HUES6 (cell line): Measurements from ENCODE around the gene MBD2.

Experiments used
- H3K27ac ChIP-seq: 2 replicates; pipeline ENCODE4 v1.7.0; 2013; ENCODE audit warnings: low read depth, mild to moderate bottlenecking, low read length, inconsistent platforms
- H3K27me3 ChIP-seq: 2 replicates; pipeline ENCODE4 v1.6.1; 2013; ENCODE audit warnings: low read length; ENCODE audit not compliant: control insufficient read depth, insufficient read depth
- H3K36me3 ChIP-seq: 2 replicates; pipeline ENCODE4 v1.6.1; 2013; ENCODE audit warnings: low read length; ENCODE audit not compliant: control insufficient read depth, insufficient read depth
- H3K4me1 ChIP-seq: 2 replicates; pipeline ENCODE4 v1.6.1; 2013; ENCODE audit warnings: low read length; ENCODE audit not compliant: control insufficient read depth, insufficient read depth
- H3K4me3 ChIP-seq: 2 replicates; pipeline ENCODE4 v1.5.1; 2013; ENCODE audit warnings: low read depth, low read length
- H3K9ac ChIP-seq: one replicate; pipeline ENCODE4 v1.6.1; 2013; ENCODE audit warnings: mild to moderate bottlenecking, low read length
- H3K9me3 ChIP-seq: 2 replicates; pipeline ENCODE4 v1.6.1; 2013; ENCODE audit warnings: low read depth, low read length; ENCODE audit not compliant: control insufficient read depth, insufficient read depth

The MBD2 gene

GRCh38 chr18:54254265-54254758, 29.8 kb upstream of the MBD2 start:
- no peak overlapping the region; the same call in 1 of the 2 replicates for H3K27ac ChIP-seq
- peaks cover 7% of the 10 kb centered on the region; the same call in 1 of the 2 replicates for H3K9me3 ChIP-seq
- no peaks in the 10 kb centered on the region for H3K36me3 ChIP-seq
- H3K4me3 ChIP-seq: no peak overlapping the region
- no peak overlapping the region for H3K9ac ChIP-seq
- no peaks in the 10 kb centered on the region for H3K27me3 ChIP-seq
- peaks cover 40% of the 10 kb centered on the region for H3K4me1 ChIP-seq

GRCh38 chr18:54251606-54252390, 27.3 kb upstream of the MBD2 start:
- Histone ChIP-seq H3K9me3 (peaks cover 7% of the 10 kb centered on the region; the same call in 1 of the 2 replicates), H3K4me3 (no peak overlapping the region), H3K4me1 (peaks cover 31% of the 10 kb centered on the region), H3K27ac (no peak overlapping the region), H3K36me3 (no peaks in the 10 kb centered on the region), H3K9ac (no peak overlapping the region), H3K27me3 (no peaks in the 10 kb centered on the region)

GRCh38 chr18:54250846-54251261, 26.4 kb upstream of the MBD2 start:
- Histone ChIP-seq H3K27me3 (no peaks in the 10 kb centered on the region), H3K4me3 (no peak overlapping the region), H3K27ac (no peak overlapping the region), H3K9me3 (peaks cover 7% of the 10 kb centered on the region; the same call in 1 of the 2 replicates), H3K9ac (no peak overlapping the region), H3K4me1 (peaks cover 34% of the 10 kb centered on the region), H3K36me3 (no peaks in the 10 kb centered on the region)

- Histone ChIP-seq H3K9me3 (peaks cover 7% of the 10 kb centered on the region; the same call in 1 of the 2 replicates), H3K27me3 (no peaks in the 10 kb centered on the region), H3K4me3 (peak overlapping the region; percentile 9; the same call in 1 of the 2 replicates), H3K27ac (peak overlapping the region; percentile 93), H3K9ac (peak overlapping the region; percentile 72), H3K4me1 (peaks cover 25% of the 10 kb centered on the region), H3K36me3 (no peaks in the 10 kb centered on the region)
These were observed 23.2 kb upstream of the MBD2 start for GRCh38 chr18:54247511-54248175.

- Histone ChIP-seq H3K36me3 (no peaks in the 10 kb centered on the region), H3K27me3 (no peaks in the 10 kb centered on the region)
These were observed 17.9 kb upstream of the MBD2 start for GRCh38 chr18:54242327-54242726.

GRCh38 chr18:54241483-54241882, 17.0 kb upstream of the MBD2 start:
- no peaks in the 10 kb centered on the region for H3K36me3 ChIP-seq
- peaks cover 3% of the 10 kb centered on the region; the same call in 1 of the 2 replicates for H3K9me3 ChIP-seq
- H3K27me3 ChIP-seq: no peaks in the 10 kb centered on the region
- H3K4me3 ChIP-seq: no peak overlapping the region
- peaks cover 16% of the 10 kb centered on the region for H3K4me1 ChIP-seq
- no peak overlapping the region for H3K27ac ChIP-seq
- no peak overlapping the region for H3K9ac ChIP-seq

More at GRCh38 chr18:54242327-54242726, 17.9 kb upstream of the MBD2 start:
- Histone ChIP-seq H3K9me3 (peaks cover 2% of the 10 kb centered on the region; the same call in 1 of the 2 replicates), H3K4me3 (no peak overlapping the region), H3K27ac (no peak overlapping the region), H3K9ac (no peak overlapping the region), H3K4me1 (peaks cover 17% of the 10 kb centered on the region)

- Histone ChIP-seq H3K9ac (no peak overlapping the region), H3K4me1 (peaks cover 8% of the 10 kb centered on the region), H3K27ac (no peak overlapping the region), H3K36me3 (no peaks in the 10 kb centered on the region), H3K4me3 (no peak overlapping the region), H3K9me3 (peaks cover 3% of the 10 kb centered on the region; the same call in 1 of the 2 replicates), H3K27me3 (no peaks in the 10 kb centered on the region)
These were observed 16.2 kb upstream of the MBD2 start for GRCh38 chr18:54240629-54241107.

GRCh38 chr18:54239601-54240000, 15.1 kb upstream of the MBD2 start:
- Histone ChIP-seq H3K27ac (no peak overlapping the region), H3K4me3 (no peak overlapping the region), H3K36me3 (no peaks in the 10 kb centered on the region), H3K9ac (no peak overlapping the region), H3K9me3 (peaks cover 3% of the 10 kb centered on the region; the same call in 1 of the 2 replicates), H3K27me3 (no peaks in the 10 kb centered on the region), H3K4me1 (no peaks in the 10 kb centered on the region)

- H3K27ac ChIP-seq: no peak overlapping the region
These were observed 14.6 kb upstream of the MBD2 start for GRCh38 chr18:54239091-54239490.

GRCh38 chr18:54238173-54238936, 13.9 kb upstream of the MBD2 start:
- Histone ChIP-seq H3K36me3 (no peaks in the 10 kb centered on the region), H3K4me3 (no peak overlapping the region), H3K9me3 (peaks cover 3% of the 10 kb centered on the region; the same call in 1 of the 2 replicates), H3K27me3 (no peaks in the 10 kb centered on the region), H3K4me1 (no peaks in the 10 kb centered on the region), H3K9ac (no peak overlapping the region), H3K27ac (no peak overlapping the region)

More at GRCh38 chr18:54239091-54239490, 14.6 kb upstream of the MBD2 start:
- H3K9me3 ChIP-seq: peaks cover 3% of the 10 kb centered on the region; the same call in 1 of the 2 replicates
- no peaks in the 10 kb centered on the region for H3K4me1 ChIP-seq
- H3K36me3 ChIP-seq: no peaks in the 10 kb centered on the region
- no peaks in the 10 kb centered on the region for H3K27me3 ChIP-seq
- no peak overlapping the region for H3K4me3 ChIP-seq
- H3K9ac ChIP-seq: no peak overlapping the region
